Lower leg skin (tissue), 4 donors: Measurements from ENCODE around the gene FKBP5. TPM values are rescaled to one million over a fixed set of nuclear protein-coding genes. Genes with fewer than 3 reads are reported as not detected.
"Not testable (repeated sequence)": the region's sequence is repeated elsewhere in the genome, so short reads cannot be mapped to it uniquely, and the experiment has no call there.

Experiments used
- DNase-seq, 2 donors: peaks; one replicate each; pipeline ENCODE4 v3.0.0-alpha.2; 2019; ENCODE audit warnings: low spot score in 2 of 2
- H3K4me3 ChIP-seq: fragments of 200-600 bp; sonication (generic); 2 replicates; pipeline ENCODE4 v1.5.1; 2017; ENCODE audit warnings: mild to moderate bottlenecking, low read depth; ENCODE audit not compliant: poor library complexity, severe bottlenecking
- POLR2A ChIP-seq, 2 donors: fragments of 450-650 bp; IDR thresholded peaks; one replicate each; pipeline ENCODE4 v1.6.1; 2016 to 2017; ENCODE audit warnings: antibody characterized with exemption in 2 of 2, mild to moderate bottlenecking in 1 of 2, moderate library complexity in 1 of 2
- WGBS, 2 donors: methylation state at CpG; one replicate each; pipeline ENCODE4 v1.1.5; 2018; 5-methylcytosine and 5-hydroxymethylcytosine counted together
- intact Hi-C: fragments of 100-400 bp; cut with DNase I; formaldehyde crosslinking; loops from one replicate; pipeline ENCODE4 v1.15.0; 2023; ENCODE audit warnings: low total_unique reads
- total RNA-seq, 4 donors: library from RNA; depleted of rRNA; stranded (reverse); fragments of >200 nt; gene quantifications; one replicate each; pipeline ENCODE4 v1.1.0, GENCODE V29; 2016
- TF ChIP-seq, protein P1 (sequence below), 3 donors: fragments of 450-650 bp; IDR thresholded peaks; one replicate each; pipeline ENCODE4 v1.5.1; 2016; ENCODE audit warnings: antibody characterized with exemption in 3 of 3, mild to moderate bottlenecking in 3 of 3, moderate library complexity in 2 of 3

Gene FKBP5
- total RNA-seq, 4 donors from 2014 or later = 166 to 278 (median 238) TPM

DNA sequence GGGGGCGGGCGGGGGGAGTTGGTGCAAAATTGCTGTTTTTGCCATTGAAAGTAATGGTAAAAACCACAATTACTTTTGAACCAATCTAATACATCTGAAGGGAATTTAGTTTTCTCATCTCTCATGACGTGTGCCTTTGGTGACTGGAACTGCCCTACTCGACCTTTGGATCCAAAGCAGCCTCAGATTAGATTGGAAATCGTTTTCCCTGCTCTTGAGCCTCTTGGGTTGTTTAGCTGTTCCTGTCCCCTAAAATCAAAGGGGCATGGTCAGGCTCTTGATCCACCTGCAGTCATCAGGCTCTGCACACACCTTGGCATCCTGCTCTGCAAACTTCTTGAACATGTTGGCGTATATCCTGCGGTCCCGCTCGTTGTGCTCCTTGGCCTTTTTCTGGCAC, 112.0 kb downstream of the FKBP5 start:
- 91 to 93% methylated on average over 9 of the region's 9 CpGs for WGBS, 2 donors
- no peak for DNase-seq
- TF ChIP-seq POLR2A (IDR thresholded peaks at IDR 0.05) = no peak
- TF ChIP-seq, protein P1, sequence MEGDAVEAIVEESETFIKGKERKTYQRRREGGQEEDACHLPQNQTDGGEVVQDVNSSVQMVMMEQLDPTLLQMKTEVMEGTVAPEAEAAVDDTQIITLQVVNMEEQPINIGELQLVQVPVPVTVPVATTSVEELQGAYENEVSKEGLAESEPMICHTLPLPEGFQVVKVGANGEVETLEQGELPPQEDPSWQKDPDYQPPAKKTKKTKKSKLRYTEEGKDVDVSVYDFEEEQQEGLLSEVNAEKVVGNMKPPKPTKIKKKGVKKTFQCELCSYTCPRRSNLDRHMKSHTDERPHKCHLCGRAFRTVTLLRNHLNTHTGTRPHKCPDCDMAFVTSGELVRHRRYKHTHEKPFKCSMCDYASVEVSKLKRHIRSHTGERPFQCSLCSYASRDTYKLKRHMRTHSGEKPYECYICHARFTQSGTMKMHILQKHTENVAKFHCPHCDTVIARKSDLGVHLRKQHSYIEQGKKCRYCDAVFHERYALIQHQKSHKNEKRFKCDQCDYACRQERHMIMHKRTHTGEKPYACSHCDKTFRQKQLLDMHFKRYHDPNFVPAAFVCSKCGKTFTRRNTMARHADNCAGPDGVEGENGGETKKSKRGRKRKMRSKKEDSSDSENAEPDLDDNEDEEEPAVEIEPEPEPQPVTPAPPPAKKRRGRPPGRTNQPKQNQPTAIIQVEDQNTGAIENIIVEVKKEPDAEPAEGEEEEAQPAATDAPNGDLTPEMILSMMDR (IDR thresholded peaks at IDR 0.05) = no peak
- intact Hi-C loops = no loop called here
- H3K4me3 ChIP-seq = no peak overlapping the region

DNA sequence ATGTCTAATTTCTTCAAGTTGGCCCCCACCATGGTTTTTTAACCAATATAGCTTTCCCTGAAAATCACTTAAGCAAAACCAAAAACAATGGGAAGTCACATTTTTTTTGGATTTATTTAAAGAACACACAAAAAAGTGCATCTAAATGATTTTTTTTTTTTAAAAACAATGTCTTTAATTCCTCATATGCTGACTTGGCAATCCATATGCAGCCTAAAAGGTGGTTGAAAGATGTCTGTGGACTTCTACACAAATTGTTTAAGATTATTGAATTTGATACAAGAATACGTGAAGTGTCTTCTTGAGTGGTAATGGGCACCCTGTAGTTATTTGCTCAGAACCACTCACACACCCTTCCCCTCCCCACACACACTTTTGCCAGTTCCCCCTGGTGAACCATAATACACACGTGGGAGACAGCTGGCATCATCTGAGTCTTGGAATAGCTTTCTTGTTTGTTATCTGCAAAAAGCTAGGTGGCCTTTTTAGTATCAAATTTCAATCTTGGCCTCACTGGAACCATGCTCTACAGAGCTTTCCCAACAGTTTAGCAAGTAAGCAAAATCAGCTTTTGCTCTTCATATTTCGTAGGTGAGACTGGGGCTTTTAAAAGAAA, 115.1 kb downstream of the FKBP5 start:
- no peak overlapping the region for H3K4me3 ChIP-seq
- WGBS, 2 donors = 77 to 78% methylated on average over 3 of the region's 3 CpGs
- TF ChIP-seq POLR2A (IDR thresholded peaks at IDR 0.05) = no peak
- TF ChIP-seq, protein P1 (IDR thresholded peaks at IDR 0.05) = no peak
- DNase-seq = no peak
- intact Hi-C loops = no loop called here

DNA sequence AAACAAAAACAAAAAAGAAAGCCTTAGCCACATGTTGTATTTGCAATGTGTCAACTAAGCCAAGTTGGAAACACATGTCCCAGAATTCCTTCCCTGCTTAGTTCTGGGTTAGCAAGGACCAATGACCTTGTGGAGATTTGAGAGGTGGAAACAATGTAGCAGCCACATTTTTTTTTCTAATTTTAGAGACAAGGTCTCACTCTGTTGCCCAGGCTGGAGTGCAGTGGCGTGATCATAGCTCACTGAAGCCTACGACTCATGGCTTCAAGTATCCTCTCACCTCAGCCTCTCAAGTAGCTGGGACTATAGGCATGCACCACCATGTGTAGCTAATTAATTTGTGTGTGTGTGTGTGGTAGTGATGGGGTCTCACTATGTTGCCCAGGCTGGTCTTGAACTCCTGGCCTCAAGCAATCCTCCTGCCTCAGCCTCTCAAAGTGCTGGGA, 117.8 kb downstream of the FKBP5 start:
- H3K4me3 ChIP-seq, DNase-seq, intact Hi-C loops: not testable (repeated sequence)
- 95 to 96% methylated on average over 2 of the region's 2 CpGs for WGBS, 2 donors

DNA sequence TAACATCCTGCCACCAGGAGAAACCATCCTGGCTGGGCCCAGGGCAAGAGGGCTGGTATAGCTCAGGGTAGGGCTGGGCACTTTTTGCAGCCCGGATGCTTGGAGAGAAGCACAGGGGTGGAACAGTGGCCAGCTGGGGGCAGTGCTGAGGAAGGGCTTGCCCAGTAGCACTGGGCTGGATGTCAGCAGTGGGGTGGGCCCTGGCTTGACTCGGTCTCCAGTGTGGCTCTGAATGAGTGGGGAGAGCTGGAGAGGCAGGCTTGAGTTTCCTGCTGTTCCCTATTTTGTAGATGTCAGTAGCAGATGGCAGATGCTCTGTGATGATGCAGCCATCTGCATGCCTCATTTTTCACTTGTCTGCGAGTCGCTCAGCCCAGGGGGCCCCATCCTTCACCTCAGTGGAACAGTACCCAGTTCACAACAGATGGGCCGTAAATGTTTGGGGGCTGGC, 119.7 kb downstream of the FKBP5 start:
- DNase-seq = peak; percentile 50 to 92
- no peak overlapping the region for H3K4me3 ChIP-seq
- intact Hi-C loops = no loop called here
- 65% methylated on average over 5 of the region's 5 CpGs for WGBS, 2 donors
- TF ChIP-seq, protein P1 (IDR thresholded peaks at IDR 0.05) = no peak

DNA sequence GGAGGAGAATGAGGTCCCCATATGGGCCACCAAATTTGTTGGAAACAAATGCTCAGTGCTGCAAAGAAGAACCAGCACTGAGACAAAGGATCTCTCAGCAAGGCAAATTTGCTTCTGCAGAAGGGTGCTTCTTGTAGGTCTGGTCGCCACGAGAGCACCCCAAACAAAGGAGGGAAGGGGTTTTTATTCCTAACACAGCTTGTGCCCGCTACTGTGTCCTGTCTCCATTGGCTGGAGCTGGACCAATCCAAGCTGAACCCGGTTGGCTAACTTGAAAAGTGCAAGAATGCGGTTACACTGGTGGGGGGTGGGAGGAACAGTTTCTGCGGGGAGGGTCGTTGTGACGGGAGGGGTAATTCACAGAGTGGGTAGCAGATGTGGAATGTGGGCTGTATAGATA, 121.9 kb downstream of the FKBP5 start:
- DNase-seq = peak in 1 of 2 donors; percentile 57
- intact Hi-C loops = no loop called here
- WGBS, 2 donors = 83 to 85% methylated on average over 8 of the region's 8 CpGs

DNA sequence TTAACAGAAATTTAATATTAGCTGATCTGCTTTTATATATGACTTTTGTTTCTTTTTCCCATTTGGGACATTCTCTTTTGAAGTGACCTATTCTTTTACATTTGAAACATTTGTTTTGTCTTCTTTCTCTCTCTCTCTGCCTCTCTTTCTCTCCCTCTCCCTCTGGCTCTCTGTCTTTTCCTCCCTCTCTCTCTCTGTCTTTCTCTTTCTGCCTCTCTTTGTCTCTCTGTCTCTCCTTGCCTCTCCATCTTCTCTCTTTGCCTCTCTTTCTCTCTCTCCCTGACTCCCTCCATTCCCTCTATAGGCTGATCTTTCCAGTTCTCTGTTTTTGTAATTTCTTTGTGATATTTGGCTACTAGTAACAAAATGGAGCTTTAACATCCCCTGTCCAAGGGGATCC, 124.0 kb downstream of the FKBP5 start:
- intact Hi-C loops = no loop called here
- DNase-seq = no peak
- TF ChIP-seq, protein P1 (IDR thresholded peaks at IDR 0.05) = no peak
- no peak for TF ChIP-seq POLR2A (IDR thresholded peaks at IDR 0.05)
- H3K4me3 ChIP-seq = no peak overlapping the region

More for the DNA sequence above, 121.9 kb downstream of the FKBP5 start:
- no peak overlapping the region for H3K4me3 ChIP-seq
- TF ChIP-seq, protein P1 (IDR thresholded peaks at IDR 0.05) = no peak
- TF ChIP-seq POLR2A (IDR thresholded peaks at IDR 0.05) = no peak
